Measurements from ENCODE around the gene PTPRT. TPM values are rescaled to one million over a fixed set of nuclear protein-coding genes. Genes with fewer than 3 reads are reported as not detected.

The PTPRT gene
- total RNA-seq, 1 experiment from 2014 or later: 0.13 TPM

DNA sequence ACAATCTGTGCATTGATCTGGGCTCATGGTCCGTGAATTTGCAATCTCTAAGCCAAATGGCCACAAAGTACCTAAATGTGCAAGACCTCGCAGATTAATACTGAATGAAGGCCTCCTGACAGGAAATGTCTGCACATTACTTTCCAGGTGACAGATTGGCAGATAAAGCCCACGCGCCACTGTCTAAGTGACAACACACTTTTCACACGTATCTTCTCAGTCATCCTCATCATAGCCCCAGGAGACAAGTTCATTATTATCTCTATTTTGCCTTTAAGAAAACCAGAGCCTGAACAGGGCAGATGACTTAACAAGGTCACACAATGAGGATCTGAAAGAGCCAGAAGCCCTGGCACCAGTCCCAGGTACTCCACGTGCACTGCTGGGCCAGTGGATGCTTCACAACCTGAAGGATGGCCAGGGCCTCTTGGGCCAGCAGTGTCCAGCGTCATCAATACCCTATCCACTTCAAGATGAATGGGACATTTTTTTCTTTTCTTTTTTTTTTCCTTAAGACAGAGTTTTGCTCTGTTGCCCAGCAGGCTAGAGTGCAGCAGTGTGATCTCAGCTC is 266.3 kb downstream of the PTPRT start:
- H2AFZ ChIP-seq (ENCODE audit: low read length): no peak overlapping the region
- no peaks in the 10 kb centered on the region for H3K79me2 ChIP-seq (ENCODE audit: insufficient read depth, low read length)
- H3K4ac ChIP-seq (ENCODE audit: low read depth, low read length): no peak overlapping the region
- H4K8ac ChIP-seq (replicated peaks; ENCODE audit: insufficient read length, low read depth, low read length): no peak overlapping the region
- Mint-ChIP-seq H3K4me3 (no peak overlapping the region), H3K27ac (no peak overlapping the region), H3K4me1 (peaks cover 9 to 17% of the 10 kb centered on the region in 2 experiments), H3K27me3 (ENCODE audit: low read depth) (peaks cover 8% of the 10 kb centered on the region; the same call in 1 of the 2 replicates), H3K9me3 (peaks cover 0 to 4% of the 10 kb centered on the region in 2 experiments; a peak in 3 of 5 replicates), H3K36me3 (ENCODE audit: insufficient read depth in 1 of 3, low read depth in 3 of 3) (peaks cover 0 to 3% (median 0%) of the 10 kb centered on the region in 3 experiments; a peak in 3 of 7 replicates)
- no peaks in the 10 kb centered on the region for H3K4me1 ChIP-seq (ENCODE audit: insufficient read depth, low read length)
- H4K20me1 ChIP-seq (ENCODE audit: control insufficient read depth, insufficient read depth, insufficient read length): no peaks in the 10 kb centered on the region
- no peaks in the 10 kb centered on the region for H3K23me2 ChIP-seq (ENCODE audit: insufficient read length, low read depth, low read length, poor library complexity, severe bottlenecking)
- no peaks in the 10 kb centered on the region for H3K79me1 ChIP-seq (ENCODE audit: insufficient read depth, low read depth, low read length, poor library complexity, severe bottlenecking)
- H2BK5ac ChIP-seq (ENCODE audit: insufficient read length, low read length): no peak overlapping the region
- no peak overlapping the region for H3T11ph ChIP-seq (ENCODE audit: low read length)
- no peak overlapping the region for H3K27ac ChIP-seq (ENCODE audit: insufficient read length, low read depth, low read length)
- TF ChIP-seq CTCF (conservative IDR thresholded peaks at IDR 0.05): no peak
- no peak overlapping the region for H3K9ac ChIP-seq (ENCODE audit: extremely low read depth, insufficient read length, low read length)
- no peak overlapping the region for H3K4me2 ChIP-seq (ENCODE audit: insufficient read depth, insufficient read length, low read length)
- H3K14ac ChIP-seq (ENCODE audit: insufficient read depth, low read length): no peak overlapping the region
- H2BK20ac ChIP-seq (ENCODE audit: low read depth, low read length, poor library complexity, severe bottlenecking): no peak overlapping the region
- no peak overlapping the region for H4K5ac ChIP-seq (ENCODE audit: insufficient read length, low read depth, low read length)
- H3K56ac ChIP-seq (ENCODE audit: insufficient read length, low read depth, low read length): no peak overlapping the region
- H4K91ac ChIP-seq (ENCODE audit: insufficient read length, low read depth, low read length): no peak overlapping the region
- H2BK12ac ChIP-seq (ENCODE audit: insufficient read length, low read depth, low read length): no peak overlapping the region
- H2AK5ac ChIP-seq (ENCODE audit: insufficient read length, low read length): no peak overlapping the region
- peaks cover 3% of the 10 kb centered on the region for H3K9me3 ChIP-seq (ENCODE audit: control insufficient read depth, low read depth, low read length)
- DNase-seq: no peak
- no CpG with 5 or more reads among the region's 7 CpGs for WGBS (ENCODE audit: extremely low coverage, insufficient read length, low lambda C conversion rate)
- no peak overlapping the region for H2BK15ac ChIP-seq (ENCODE audit: low read depth, low read length)
- H3K23ac ChIP-seq (ENCODE audit: insufficient read length, low read depth, low read length): no peak overlapping the region
- H2BK120ac ChIP-seq (ENCODE audit: low read depth, low read length, poor library complexity, severe bottlenecking): no peak overlapping the region
- H3K18ac ChIP-seq (ENCODE audit: insufficient read length, low read depth, low read length): no peak overlapping the region
- H3K27me3 ChIP-seq (ENCODE audit: insufficient read depth, low read length): no peaks in the 10 kb centered on the region
